H1 (cell line): ENCODE data around the gene SPTBN1. TPM values are rescaled to one million over a fixed set of nuclear protein-coding genes. Genes with fewer than 3 reads are reported as not detected.

Experiments used
- CTCF ChIA-PET: fragments of 300-600 bp; sonication (Branson Sonifier 250); formaldehyde crosslinking; loops from one replicate; lab custom pipeline; 2021; ENCODE audit not compliant: partially characterized antibody; lab: Charles Lee
- POLR2A ChIA-PET: fragments of 300-600 bp; sonication (Branson Sonifier 250); formaldehyde crosslinking; loops from one replicate; lab custom pipeline; 2021; ENCODE audit warnings: inconsistent platforms; ENCODE audit not compliant: partially characterized antibody; lab: Charles Lee
- DNase-seq, 2 experiments: peaks; one replicate each; pipeline versions ENCODE4 v3.0.0 to v3.0.0-alpha.2; 2010 to 2022; ENCODE audit warnings: low spot score in 2 of 2, low read depth in 1 of 2, mixed read lengths in 1 of 2
- FAIRE-seq: peaks from 2 replicates; lab custom pipeline; 2011; peaks lifted over from hg19 to GRCh38; lab: Jason Lieb, UNC
- H2AFZ ChIP-seq: 2 replicates; pipeline ENCODE4 v1.8.1; 2012; ENCODE audit warnings: low read length, inconsistent platforms
- H2AK5ac ChIP-seq: 2 replicates; pipeline ENCODE4 v1.6.1; 2013; ENCODE audit warnings: low read depth, low read length
- H2BK120ac ChIP-seq: replicated peaks from 2 replicates; pipeline ENCODE3; 2013; ENCODE audit warnings: low read depth, low read length, inconsistent platforms
- H2BK12ac ChIP-seq: 2 replicates; pipeline ENCODE4 v1.6.1; 2013; ENCODE audit warnings: low read depth, low read length
- H2BK15ac ChIP-seq: 2 replicates; pipeline ENCODE4 v1.6.1; 2013; ENCODE audit warnings: low read length
- H2BK20ac ChIP-seq: 2 replicates; pipeline ENCODE4 v1.6.1; 2013; ENCODE audit warnings: low read length
- H2BK5ac ChIP-seq: 2 replicates; pipeline ENCODE4 v1.6.1; 2013; ENCODE audit warnings: low read depth, low read length
- H3K14ac ChIP-seq: 2 replicates; pipeline ENCODE4 v1.6.1; 2013; ENCODE audit warnings: inconsistent platforms; ENCODE audit not compliant: insufficient read length
- H3K18ac ChIP-seq: 2 replicates; pipeline ENCODE4 v1.6.1; 2013; ENCODE audit warnings: low read length; ENCODE audit errors: extremely low read depth
- H3K23ac ChIP-seq: 2 replicates; pipeline ENCODE4 v1.6.1; 2013; ENCODE audit warnings: inconsistent platforms; ENCODE audit not compliant: insufficient read length
- H3K23me2 ChIP-seq: 2 replicates; pipeline ENCODE4 v1.6.1; 2013; ENCODE audit warnings: low read depth, low read length
- H3K27ac ChIP-seq: 2 replicates; pipeline ENCODE4 v1.6.1; 2011; ENCODE audit warnings: low read depth, low read length, inconsistent platforms
- H3K27me3 ChIP-seq, 4 experiments: replicated peaks in 1 of 4; 1 replicate in 1 of 4; 2 replicates in 3 of 4; pipeline versions ENCODE4 v1.6.1 to v1.8.1; 2011 to 2013; ENCODE audit warnings: low read length in 3 of 4, mild to moderate bottlenecking in 3 of 4, inconsistent platforms in 2 of 4, mixed read lengths in 2 of 4, moderate library complexity in 1 of 4; ENCODE audit not compliant: control insufficient read depth in 3 of 4, insufficient read depth in 3 of 4; ENCODE audit errors: extremely low read depth in 1 of 4
- H3K36me3 ChIP-seq, 4 experiments: 2 replicates each; pipeline versions ENCODE4 v1.6.1 to v1.8.1; 2011 to 2013; ENCODE audit warnings: mild to moderate bottlenecking in 4 of 4, low read length in 3 of 4, moderate library complexity in 2 of 4, control low read depth in 1 of 4, inconsistent platforms in 1 of 4; ENCODE audit not compliant: insufficient read depth in 4 of 4, control insufficient read depth in 2 of 4
- H3K4ac ChIP-seq: replicated peaks from 2 replicates; pipeline ENCODE3; 2013; ENCODE audit warnings: low read length, low read depth, mixed read lengths, inconsistent platforms; ENCODE audit not compliant: insufficient read length
- H3K4me1 ChIP-seq, 4 experiments: replicated peaks in 1 of 4; 1 replicate in 1 of 4; 2 replicates in 3 of 4; pipeline versions ENCODE4 v1.6.1 to v1.8.1; 2011 to 2013; ENCODE audit warnings: low read length in 3 of 4, inconsistent platforms in 2 of 4, mixed read lengths in 1 of 4; ENCODE audit not compliant: insufficient read depth in 4 of 4, control insufficient read depth in 3 of 4
- H3K4me2 ChIP-seq, 2 experiments: 2 replicates each; pipeline versions ENCODE4 v1.6.1 to v1.8.1; 2011 to 2013; ENCODE audit warnings: low read depth in 2 of 2, low read length in 2 of 2, control low read depth in 1 of 2, inconsistent platforms in 1 of 2, mild to moderate bottlenecking in 1 of 2; ENCODE audit not compliant: insufficient read depth in 1 of 2
- H3K4me3 ChIP-seq, 4 experiments: fragments of 200-600, 300-600 bp in 1 of 4; sonication (generic), shearing (Covaris generic), sonication (Bioruptor Twin) in 1 of 4; 2 replicates each; pipeline versions ENCODE4 v1.5.1 to v1.8.1; 2011 to 2016; ENCODE audit warnings: low read length in 4 of 4, low read depth in 3 of 4, control low read depth in 2 of 4, inconsistent platforms in 2 of 4, mild to moderate bottlenecking in 2 of 4, mixed read lengths in 1 of 4, moderate library complexity in 1 of 4; ENCODE audit not compliant: insufficient read depth in 2 of 4; ENCODE audit errors: extremely low read depth in 1 of 4
- H3K56ac ChIP-seq: replicated peaks from 2 replicates; pipeline ENCODE3; 2013; ENCODE audit warnings: low read depth, mild to moderate bottlenecking, mixed read lengths, low read length, inconsistent platforms; ENCODE audit not compliant: insufficient read length
- H3K79me1 ChIP-seq: 2 replicates; pipeline ENCODE4 v1.6.1; 2013; ENCODE audit warnings: low read depth, low read length, control low read depth
- H3K79me2 ChIP-seq, 2 experiments: 2 replicates each; pipeline versions ENCODE4 v1.6.1 to v1.8.1; 2012 to 2013; ENCODE audit warnings: low read length in 2 of 2, mild to moderate bottlenecking in 2 of 2, inconsistent platforms in 1 of 2; ENCODE audit not compliant: insufficient read depth in 2 of 2, control insufficient read depth in 1 of 2
- H3K9ac ChIP-seq, 4 experiments: replicated peaks in 1 of 4; 1 replicate in 1 of 4; 2 replicates in 3 of 4; pipeline versions ENCODE4 v1.6.1 to v1.8.1; 2011 to 2013; ENCODE audit warnings: low read depth in 3 of 4, low read length in 3 of 4, control low read depth in 2 of 4, mild to moderate bottlenecking in 2 of 4, moderate library complexity in 2 of 4, inconsistent platforms in 1 of 4; ENCODE audit errors: extremely low read depth in 1 of 4
- H3K9me3 ChIP-seq, 2 experiments: 2 replicates each; pipeline versions ENCODE4 v1.6.1 to v1.8.1; 2012 to 2013; ENCODE audit warnings: mild to moderate bottlenecking in 2 of 2, moderate library complexity in 2 of 2, control low read depth in 1 of 2, inconsistent platforms in 1 of 2, low read depth in 1 of 2, low read length in 1 of 2, mixed read lengths in 1 of 2; ENCODE audit not compliant: insufficient read depth in 2 of 2
- H4K20me1 ChIP-seq, 2 experiments: replicated peaks in 1 of 2; 2 replicates each; pipeline versions ENCODE3 to v1.8.1; 2011 to 2013; ENCODE audit warnings: inconsistent platforms in 2 of 2, low read length in 2 of 2, mild to moderate bottlenecking in 1 of 2; ENCODE audit not compliant: insufficient read depth in 2 of 2, control insufficient read depth in 1 of 2
- H4K5ac ChIP-seq: 2 replicates; pipeline ENCODE4 v1.6.1; 2013; ENCODE audit warnings: low read length, low read depth, mixed read lengths, inconsistent platforms; ENCODE audit not compliant: insufficient read length
- H4K8ac ChIP-seq: 2 replicates; pipeline ENCODE4 v1.8.0; 2013; ENCODE audit warnings: mild to moderate bottlenecking, moderate library complexity, low read length, inconsistent platforms; ENCODE audit not compliant: insufficient read depth; ENCODE audit errors: extremely low read depth
- H4K91ac ChIP-seq: replicated peaks from 2 replicates; pipeline ENCODE3; 2013; ENCODE audit warnings: low read length, mixed read lengths, inconsistent platforms; ENCODE audit not compliant: insufficient read length
- ASH2L ChIP-seq: fragments of 200-600, 300-600 bp; sonication (generic); IDR thresholded peaks from one replicate; pipeline ENCODE4 v1.7.1; 2017; ENCODE audit warnings: low read length
- BCL11A ChIP-seq, 2 experiments: IDR thresholded peaks; one replicate each; pipeline ENCODE4 v1.6.1; 2011; ENCODE audit warnings: low read depth in 2 of 2, low read length in 2 of 2, mild to moderate bottlenecking in 2 of 2
- E2F6 ChIP-seq: IDR thresholded peaks from 2 replicates; pipeline ENCODE4 v1.6.1; 2012; ENCODE audit warnings: inconsistent platforms
- JUND ChIP-seq: IDR thresholded peaks from 2 replicates; pipeline ENCODE4 v1.6.1; 2011; ENCODE audit warnings: mild to moderate bottlenecking, improper control_type of control experiment, low read length
- PHF8 ChIP-seq: fragments of 200-600 bp; sonication (generic); conservative IDR thresholded peaks from 2 replicates; pipeline ENCODE4 v1.7.1; 2012; ENCODE audit warnings: low read depth, mild to moderate bottlenecking, inconsistent platforms, low read length, moderate library complexity
- RXRA ChIP-seq: IDR thresholded peaks from 2 replicates; pipeline ENCODE4 v1.6.1; 2011; ENCODE audit warnings: low read depth, mild to moderate bottlenecking, low read length, moderate library complexity; ENCODE audit not compliant: insufficient read depth
- SUZ12 ChIP-seq: fragments of 200-600 bp; sonication (generic); IDR thresholded peaks from 2 replicates; pipeline ENCODE4 v1.6.1; 2012; ENCODE audit warnings: mild to moderate bottlenecking, inconsistent platforms, low read length, moderate library complexity, mixed read lengths
- TAF1 ChIP-seq: IDR thresholded peaks from 2 replicates; pipeline ENCODE4 v1.6.1; 2011; ENCODE audit warnings: mild to moderate bottlenecking, low read depth, low read length
- TBP ChIP-seq: IDR thresholded peaks from 2 replicates; pipeline ENCODE4 v1.6.1; 2011; ENCODE audit warnings: low read depth, low read length, improper control_type of control experiment
- YY1 ChIP-seq: IDR thresholded peaks from 2 replicates; pipeline ENCODE4 v1.6.1; 2011; ENCODE audit warnings: low read depth, mild to moderate bottlenecking, low read length
- WGBS, 2 experiments: shearing (Covaris generic) in 1 of 2; methylation state at CpG; one replicate each; pipeline versions ENCODE4 v1.1.6 to v1.1.7; 2013 to 2015; ENCODE audit warnings: low lambda C conversion rate in 2 of 2, mixed read lengths in 2 of 2, inconsistent platforms in 1 of 2, low coverage in 1 of 2, missing lambda C conversion rate in 1 of 2; ENCODE audit not compliant: insufficient replicate concordance in 2 of 2, insufficient coverage in 1 of 2, insufficient read length in 1 of 2; ENCODE audit errors: extremely low coverage in 1 of 2, missing lambda C conversion rate in 1 of 2; 5-methylcytosine and 5-hydroxymethylcytosine counted together
- polyA plus RNA-seq, 7 experiments: library from polyadenylated mRNA; depleted of rRNA in 3 of 7; stranded (reverse) in 5 of 7; unstranded in 2 of 7; fragments of >200 nt in 5 of 7; fragments of 200-250 nt in 2 of 7; gene quantifications; 1 replicate in 5 of 7; 2 replicates in 1 of 7; 4 replicates in 1 of 7; pipeline versions ENCODE4 v1.2.1 to v1.2.3, GENCODE V29; 2011 to 2013; ENCODE audit warnings: missing spikeins in 2 of 7, mixed read lengths in 2 of 7
- total RNA-seq: library from RNA; stranded (reverse); fragmentation: NEBNext Ultra II Directional; extraction: Animal tissue kit (Norgen Biotek cat#: 25700); gene quantifications from 2 replicates; pipeline ENCODE4 v1.2.1, GENCODE V29; 2021

The SPTBN1 gene
- total and polyA plus RNA-seq, 2 of the 8 experiments (the other 6 are each of a cell fraction or from before 2014, with no cell fraction given) = 31.8 to 180 TPM

DNA sequence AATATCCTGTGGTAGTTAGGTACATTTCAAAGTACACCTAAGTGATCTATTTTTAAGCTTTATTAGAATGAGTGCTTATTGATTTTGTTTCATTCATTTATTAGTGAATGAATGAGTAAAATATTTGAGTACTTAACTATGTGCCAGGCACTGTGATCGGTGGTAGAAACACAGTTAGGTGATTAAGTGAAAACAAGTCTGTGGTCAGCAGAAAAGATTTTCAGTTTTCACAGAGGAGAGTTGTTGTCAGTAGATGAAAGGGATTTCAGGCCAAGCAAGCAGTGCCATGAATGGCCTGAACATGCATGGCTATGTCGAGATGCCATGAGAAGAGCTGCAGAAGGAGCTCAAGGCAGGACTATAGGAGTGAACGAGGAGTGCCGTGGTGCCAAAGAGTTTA, 85.9 kb downstream of the SPTBN1 start:
- no peaks in the 10 kb centered on the region for H3K36me3 ChIP-seq
- H3K9me3 ChIP-seq = no peaks in the 10 kb centered on the region
- no peak overlapping the region for H2BK5ac ChIP-seq
- no peak for TF ChIP-seq YY1
- TF ChIP-seq TBP = no peak
- TF ChIP-seq BCL11A (IDR thresholded peaks at IDR 0.05; ENCODE audit: low read depth in 2 of 2, low read length in 2 of 2) = no peak
- TF ChIP-seq TAF1 = no peak
- no peak for TF ChIP-seq SUZ12
- TF ChIP-seq ASH2L = no peak
- TF ChIP-seq RXRA = no peak
- no peak for TF ChIP-seq E2F6
- no peak for TF ChIP-seq JUND
- TF ChIP-seq PHF8 = no peak
- no peaks in the 10 kb centered on the region for H3K23me2 ChIP-seq
- no peaks in the 10 kb centered on the region for H3K4me1 ChIP-seq
- no peak overlapping the region for H3K18ac ChIP-seq
- H2BK20ac ChIP-seq = no peak overlapping the region
- CTCF ChIA-PET = interaction anchor here (1.6 kb wide), 1 partner anchor 17 kb away, joined by 6 read pairs; no protein-coding TSS in a partner anchor
- H3K4me2 ChIP-seq = no peak overlapping the region
- POLR2A ChIA-PET = no interaction called here
- no peak overlapping the region for H2BK12ac ChIP-seq
- H4K5ac ChIP-seq = no peak overlapping the region
- H3K4ac ChIP-seq = no peak overlapping the region
- no peak overlapping the region for H2AFZ ChIP-seq
- H2BK15ac ChIP-seq = no peak overlapping the region
- H3K79me2 ChIP-seq = no peaks in the 10 kb centered on the region
- H3K27me3 ChIP-seq = no peaks in the 10 kb centered on the region
- H2BK120ac ChIP-seq = no peak overlapping the region
- no peak overlapping the region for H4K91ac ChIP-seq
- no peaks in the 10 kb centered on the region; the same call in 1 of the 2 replicates for H3K79me1 ChIP-seq
- H2AK5ac ChIP-seq = no peak overlapping the region
- no peak for FAIRE-seq
- no peak overlapping the region for H3K23ac ChIP-seq
- peaks cover 2 to 4% of the 10 kb centered on the region in 2 experiments for H4K20me1 ChIP-seq
- no peak overlapping the region for H3K56ac ChIP-seq
- H3K27ac ChIP-seq = no peak overlapping the region
- no peak overlapping the region for H3K9ac ChIP-seq
- H3K4me3 ChIP-seq = no peak overlapping the region
- 74% methylated on average over 4 of the region's 4 CpGs; no CpG with 5 or more reads in 1 of the 2 experiments for WGBS, 2 experiments
- no peak for DNase-seq
- H3K14ac ChIP-seq = no peak overlapping the region
- H4K8ac ChIP-seq = no peak overlapping the region
